Measurements from ENCODE around the gene NUP188.
"Not testable (repeated sequence)": the region's sequence is repeated elsewhere in the genome, so short reads cannot be mapped to it uniquely, and the experiment has no call there.

The NUP188 gene

GRCh38 chr9:129035838-129036237 lies 88.3 kb downstream of the NUP188 start:
- H3K36me3 ChIP-seq (ENCODE audit: insufficient read depth, low read length); H3K27me3 ChIP-seq (ENCODE audit: insufficient read depth, low read length); H3K9me3 ChIP-seq (ENCODE audit: insufficient read depth, low read depth, low read length); H3K4me1 ChIP-seq (ENCODE audit: insufficient read depth, low read length): not testable (repeated sequence)
- Histone ChIP-seq H3K4me3 (ENCODE audit: low read length) (peak overlapping the region; percentile 42), H3K27ac (ENCODE audit: low read depth, low read length) (peak overlapping the region; percentile 45; the same call in 1 of the 2 replicates), H3K9ac (ENCODE audit: low read depth, low read length) (peak overlapping the region; percentile 29; the same call in 1 of the 2 replicates)
- 81% methylated on average over 13 of the region's 13 CpGs for WGBS

GRCh38 chr9:129036241-129036922 lies 88.9 kb downstream of the NUP188 start, which contains the start of gene MIGA2:
Gene MIGA2, plus strand, starts transcription at chr9:129036626. Its CDS starts 3,969 bp downstream, at chr9:129040595.
- Histone ChIP-seq H3K27ac (ENCODE audit: low read depth, low read length) (peak within 1 kb of the TSS; percentile 45; the same call in 1 of the 2 replicates), H3K4me3 (ENCODE audit: low read length) (peak within 1 kb of the TSS; percentile 94), H3K27me3 (ENCODE audit: insufficient read depth, low read length) (no peaks in the 10 kb centered on the region), H3K36me3 (ENCODE audit: insufficient read depth, low read length) (peaks cover 6% of the 10 kb centered on the region), H3K4me1 (ENCODE audit: insufficient read depth, low read length) (no peaks in the 10 kb centered on the region; the same call in 1 of the 2 replicates), H3K9me3 (ENCODE audit: insufficient read depth, low read depth, low read length) (no peaks in the 10 kb centered on the region), H3K9ac (ENCODE audit: low read depth, low read length) (peak within 1 kb of the TSS; percentile 76)
- under 1% methylated on average over 49 of the region's 49 CpGs for WGBS

GRCh38 chr9:129036923-129037766 lies 89.6 kb downstream of the NUP188 start:
- no peaks in the 10 kb centered on the region; the same call in 1 of the 2 replicates for H3K4me1 ChIP-seq (ENCODE audit: insufficient read depth, low read length)
- H3K9me3 ChIP-seq (ENCODE audit: insufficient read depth, low read depth, low read length), result no peaks in the 10 kb centered on the region
- H3K4me3 ChIP-seq (ENCODE audit: low read length), result peak overlapping the region; percentile 94
- H3K27ac ChIP-seq (ENCODE audit: low read depth, low read length), result no peak overlapping the region
- peaks cover 14% of the 10 kb centered on the region for H3K36me3 ChIP-seq (ENCODE audit: insufficient read depth, low read length)
- peak overlapping the region; percentile 76 for H3K9ac ChIP-seq (ENCODE audit: low read depth, low read length)
- no peaks in the 10 kb centered on the region for H3K27me3 ChIP-seq (ENCODE audit: insufficient read depth, low read length)
- WGBS, result 19% methylated on average over 32 of the region's 32 CpGs

- Histone ChIP-seq H3K4me1 (ENCODE audit: insufficient read depth, low read length) (no peaks in the 10 kb centered on the region; the same call in 1 of the 2 replicates), H3K4me3 (ENCODE audit: low read length) (peak overlapping the region; percentile 94), H3K27ac (ENCODE audit: low read depth, low read length) (no peak overlapping the region), H3K9ac (ENCODE audit: low read depth, low read length) (no peak overlapping the region), H3K27me3 (ENCODE audit: insufficient read depth, low read length) (no peaks in the 10 kb centered on the region), H3K36me3 (ENCODE audit: insufficient read depth, low read length) (peaks cover 19% of the 10 kb centered on the region), H3K9me3 (ENCODE audit: insufficient read depth, low read depth, low read length) (no peaks in the 10 kb centered on the region)
- WGBS, result 86% methylated on average over 6 of the region's 6 CpGs
Measured at GRCh38 chr9:129037767-129038098, 90.2 kb downstream of the NUP188 start.

GRCh38 chr9:129038109-129038852 lies 90.8 kb downstream of the NUP188 start:
- H3K4me3 ChIP-seq (ENCODE audit: low read length), result no peak overlapping the region
- H3K36me3 ChIP-seq (ENCODE audit: insufficient read depth, low read length), result peaks cover 23% of the 10 kb centered on the region

GRCh38 chr9:129040113-129040643 lies 92.7 kb downstream of the NUP188 start:
- Histone ChIP-seq H3K9ac (ENCODE audit: low read depth, low read length) (no peak overlapping the region), H3K36me3 (ENCODE audit: insufficient read depth, low read length) (peaks cover 27% of the 10 kb centered on the region)
- WGBS, result 95% methylated on average over 12 of the region's 12 CpGs

More at GRCh38 chr9:129038109-129038852, 90.8 kb downstream of the NUP188 start:
- Histone ChIP-seq H3K4me1 (ENCODE audit: insufficient read depth, low read length) (no peaks in the 10 kb centered on the region; the same call in 1 of the 2 replicates), H3K9me3 (ENCODE audit: insufficient read depth, low read depth, low read length) (no peaks in the 10 kb centered on the region), H3K27me3 (ENCODE audit: insufficient read depth, low read length) (no peaks in the 10 kb centered on the region), H3K9ac (ENCODE audit: low read depth, low read length) (no peak overlapping the region), H3K27ac (ENCODE audit: low read depth, low read length) (no peak overlapping the region)
- WGBS, result 94% methylated on average over 8 of the region's 8 CpGs

GRCh38 chr9:129042016-129042415 lies 94.5 kb downstream of the NUP188 start:
- H3K36me3 ChIP-seq (ENCODE audit: insufficient read depth, low read length), result peaks cover 33% of the 10 kb centered on the region
- no peak overlapping the region for H3K27ac ChIP-seq (ENCODE audit: low read depth, low read length)
- H3K27me3 ChIP-seq (ENCODE audit: insufficient read depth, low read length), result no peaks in the 10 kb centered on the region
- H3K4me1 ChIP-seq (ENCODE audit: insufficient read depth, low read length), result no peaks in the 10 kb centered on the region; the same call in 1 of the 2 replicates
- H3K9me3 ChIP-seq (ENCODE audit: insufficient read depth, low read depth, low read length), result no peaks in the 10 kb centered on the region
- no peak overlapping the region for H3K4me3 ChIP-seq (ENCODE audit: low read length)
- WGBS, result 94% methylated on average over 16 of the region's 16 CpGs
- H3K9ac ChIP-seq (ENCODE audit: low read depth, low read length), result no peak overlapping the region

More at GRCh38 chr9:129040113-129040643, 92.7 kb downstream of the NUP188 start:
- H3K27me3 ChIP-seq (ENCODE audit: insufficient read depth, low read length), result no peaks in the 10 kb centered on the region
- no peak overlapping the region for H3K27ac ChIP-seq (ENCODE audit: low read depth, low read length)
- H3K9me3 ChIP-seq (ENCODE audit: insufficient read depth, low read depth, low read length), result no peaks in the 10 kb centered on the region
- H3K4me3 ChIP-seq (ENCODE audit: low read length), result no peak overlapping the region
- H3K4me1 ChIP-seq (ENCODE audit: insufficient read depth, low read length), result no peaks in the 10 kb centered on the region; the same call in 1 of the 2 replicates

GRCh38 chr9:129052592-129052991 lies 105.1 kb downstream of the NUP188 start:
- Histone ChIP-seq H3K9ac (ENCODE audit: low read depth, low read length) (no peak overlapping the region), H3K4me3 (ENCODE audit: low read length) (no peak overlapping the region), H3K9me3 (ENCODE audit: insufficient read depth, low read depth, low read length) (no peaks in the 10 kb centered on the region), H3K27ac (ENCODE audit: low read depth, low read length) (no peak overlapping the region), H3K4me1 (ENCODE audit: insufficient read depth, low read length) (no peaks in the 10 kb centered on the region), H3K36me3 (ENCODE audit: insufficient read depth, low read length) (peaks cover 47% of the 10 kb centered on the region), H3K27me3 (ENCODE audit: insufficient read depth, low read length) (no peaks in the 10 kb centered on the region)
- 89% methylated on average over 7 of the region's 8 CpGs for WGBS

- no peak overlapping the region for H3K4me3 ChIP-seq (ENCODE audit: low read length)
- H3K27me3 ChIP-seq (ENCODE audit: insufficient read depth, low read length), result no peaks in the 10 kb centered on the region
- H3K9ac ChIP-seq (ENCODE audit: low read depth, low read length), result no peak overlapping the region
- H3K36me3 ChIP-seq (ENCODE audit: insufficient read depth, low read length), result peaks cover 43% of the 10 kb centered on the region
- no peaks in the 10 kb centered on the region for H3K9me3 ChIP-seq (ENCODE audit: insufficient read depth, low read depth, low read length)
- no peaks in the 10 kb centered on the region for H3K4me1 ChIP-seq (ENCODE audit: insufficient read depth, low read length)
- WGBS, result 95% methylated on average over 6 of the region's 6 CpGs
- H3K27ac ChIP-seq (ENCODE audit: low read depth, low read length), result no peak overlapping the region
Measured at GRCh38 chr9:129053020-129053419, 105.5 kb downstream of the NUP188 start.

- Histone ChIP-seq H3K36me3 (ENCODE audit: insufficient read depth, low read length) (peaks cover 39% of the 10 kb centered on the region), H3K4me3 (ENCODE audit: low read length) (no peak overlapping the region), H3K4me1 (ENCODE audit: insufficient read depth, low read length) (no peaks in the 10 kb centered on the region), H3K9me3 (ENCODE audit: insufficient read depth, low read depth, low read length) (no peaks in the 10 kb centered on the region), H3K27me3 (ENCODE audit: insufficient read depth, low read length) (no peaks in the 10 kb centered on the region), H3K27ac (ENCODE audit: low read depth, low read length) (no peak overlapping the region), H3K9ac (ENCODE audit: low read depth, low read length) (no peak overlapping the region)
- 95% methylated on average over 5 of the region's 5 CpGs for WGBS
Measured at GRCh38 chr9:129054163-129054851, 106.8 kb downstream of the NUP188 start.
